GM18526 (cell line): Measurements from ENCODE around the gene SAFB2.

ENCODE experiments used
- POLR2A ChIP-seq: IDR thresholded peaks from 3 replicates; pipeline ENCODE4 v1.6.1; 2011; ENCODE audit not compliant: insufficient read length; ENCODE audit errors: extremely low read depth

The SAFB2 gene

GRCh38 chr19:5645409-5645808, 22.8 kb upstream of the SAFB2 start:
- TF ChIP-seq POLR2A: no peak

DNA sequence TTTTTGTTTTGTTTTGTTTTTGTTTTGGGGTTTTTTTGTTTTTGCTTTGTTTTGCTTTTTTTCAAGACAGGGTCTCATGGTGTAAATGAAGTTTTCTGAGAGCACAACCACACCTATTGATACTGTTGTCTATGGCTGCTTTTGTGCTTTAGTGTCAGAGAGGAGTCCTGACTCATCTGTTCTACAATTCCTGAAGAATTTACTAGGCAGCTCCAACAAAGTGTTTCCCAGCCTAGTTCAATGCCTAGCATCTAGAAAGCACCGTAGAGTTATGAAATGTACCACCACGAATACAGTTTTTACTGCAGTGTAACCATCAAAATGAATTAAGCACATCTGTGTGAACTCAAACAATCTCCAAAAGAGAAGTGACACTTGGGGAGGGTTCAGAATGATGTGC, 21.5 kb upstream of the SAFB2 start:
- no peak for TF ChIP-seq POLR2A

GRCh38 chr19:5643060-5643459, 20.5 kb upstream of the SAFB2 start:
- no peak for TF ChIP-seq POLR2A

DNA sequence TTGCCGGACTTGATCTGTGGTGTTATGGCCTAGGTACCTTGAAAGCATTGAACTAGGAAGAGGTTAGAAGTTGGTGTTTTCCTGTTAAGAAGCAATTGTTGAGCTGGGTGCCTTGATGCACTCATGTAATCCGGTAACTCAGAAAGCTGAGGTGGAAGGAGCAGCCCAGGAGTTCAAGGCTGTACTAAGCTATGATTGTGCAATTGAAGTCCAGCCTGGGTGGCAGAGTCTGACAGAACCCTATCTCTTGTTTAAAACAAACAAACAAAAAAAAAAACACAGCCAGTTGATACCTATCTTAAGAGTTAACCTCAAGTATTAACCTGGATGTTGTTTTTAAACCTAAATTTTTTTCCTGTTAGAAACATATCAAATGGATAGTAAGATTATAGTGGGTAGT, 19.6 kb upstream of the SAFB2 start:
- no peak for TF ChIP-seq POLR2A

DNA sequence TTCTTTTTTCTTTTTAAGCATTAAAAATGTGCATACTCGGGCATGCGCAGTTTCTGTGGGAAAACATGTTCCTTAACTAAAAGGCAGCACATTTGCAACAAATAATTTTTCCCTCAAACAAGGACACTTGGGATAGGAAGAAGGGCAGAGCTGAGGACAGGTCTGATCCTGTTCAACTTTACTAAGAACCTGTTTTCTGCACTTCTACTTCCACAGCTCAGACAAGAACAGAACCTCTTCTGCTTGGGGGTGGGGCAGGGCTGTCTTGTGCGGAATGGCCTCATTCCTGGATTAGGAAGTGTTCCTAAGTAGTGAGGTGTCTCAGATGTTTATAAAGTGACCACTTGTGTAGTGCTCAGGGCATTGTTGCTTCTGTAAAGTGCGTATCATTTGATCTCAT, 18.6 kb upstream of the SAFB2 start:
- no peak for TF ChIP-seq POLR2A

- no peak for TF ChIP-seq POLR2A
These were observed 15.4 kb upstream of the SAFB2 start for GRCh38 chr19:5637971-5638370.

DNA sequence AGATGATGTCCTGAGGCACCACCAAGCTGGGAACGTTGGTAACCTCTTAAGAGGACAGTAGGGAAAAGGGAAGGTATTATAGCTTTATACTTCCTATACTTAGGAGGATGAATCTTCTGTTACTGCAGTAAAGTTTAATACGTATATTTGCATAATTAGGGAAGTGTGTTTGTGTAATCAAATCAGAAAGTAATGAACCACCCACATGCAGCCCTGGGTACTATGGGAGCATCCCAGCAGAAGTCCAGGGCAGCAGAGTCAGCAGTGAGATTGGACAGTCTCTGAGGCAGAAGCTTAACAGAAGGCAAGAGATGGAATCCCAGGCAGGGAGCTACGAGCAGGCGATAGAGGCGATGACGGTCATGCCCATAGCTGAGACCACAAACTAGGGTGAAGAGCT, 12.9 kb upstream of the SAFB2 start:
- no peak for TF ChIP-seq POLR2A

GRCh38 chr19:5632657-5633056, 10.1 kb upstream of the SAFB2 start:
- TF ChIP-seq POLR2A: no peak

DNA sequence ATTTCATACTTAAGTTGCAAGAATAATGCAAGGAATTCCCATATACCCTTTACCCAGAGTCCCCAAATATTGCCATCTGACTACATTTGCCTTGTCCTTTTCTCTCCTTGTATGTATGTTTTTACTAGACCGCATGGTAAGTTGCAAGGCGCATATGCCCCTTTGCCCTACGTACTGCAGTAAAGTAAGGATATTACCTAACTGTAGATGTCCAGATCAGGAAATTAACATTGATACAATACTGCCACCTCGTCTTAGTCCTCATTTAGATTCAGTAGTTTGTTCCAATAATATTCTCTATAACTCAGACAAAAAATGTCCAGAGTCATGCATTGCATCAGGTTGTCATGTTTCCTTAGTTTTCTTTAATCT, 9.7 kb upstream of the SAFB2 start:
- no peak for TF ChIP-seq POLR2A

GRCh38 chr19:5631567-5632240, 9.1 kb upstream of the SAFB2 start:
- no peak for TF ChIP-seq POLR2A

GRCh38 chr19:5628919-5629481, 6.4 kb upstream of the SAFB2 start:
- TF ChIP-seq POLR2A: no peak

- TF ChIP-seq POLR2A: no peak
These were observed 5.9 kb upstream of the SAFB2 start for GRCh38 chr19:5628461-5628860.

DNA sequence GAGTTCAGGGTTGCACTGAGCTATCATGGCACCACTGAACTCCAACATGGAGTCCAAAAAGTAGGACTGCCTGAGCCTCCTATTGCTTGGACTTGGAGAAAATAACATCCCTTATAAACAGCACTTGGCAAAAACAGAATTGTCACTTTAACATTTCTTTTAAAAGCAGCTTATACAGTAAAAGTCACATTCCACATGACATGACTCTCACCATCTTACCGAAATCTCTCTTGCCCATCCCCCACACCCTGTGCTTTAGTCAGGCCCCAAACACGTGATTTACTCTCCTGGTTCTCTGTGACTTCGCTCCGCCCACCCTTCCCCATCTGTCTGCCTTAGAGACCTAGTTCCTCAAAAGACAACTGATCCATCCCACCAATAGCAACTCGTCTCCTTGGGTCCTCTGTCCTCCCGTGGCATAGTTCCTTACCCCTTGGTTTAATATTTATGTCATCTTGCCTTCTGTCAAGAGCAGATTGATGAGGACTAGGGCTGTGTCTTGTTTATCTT, 4.9 kb upstream of the SAFB2 start:
- no peak for TF ChIP-seq POLR2A

DNA sequence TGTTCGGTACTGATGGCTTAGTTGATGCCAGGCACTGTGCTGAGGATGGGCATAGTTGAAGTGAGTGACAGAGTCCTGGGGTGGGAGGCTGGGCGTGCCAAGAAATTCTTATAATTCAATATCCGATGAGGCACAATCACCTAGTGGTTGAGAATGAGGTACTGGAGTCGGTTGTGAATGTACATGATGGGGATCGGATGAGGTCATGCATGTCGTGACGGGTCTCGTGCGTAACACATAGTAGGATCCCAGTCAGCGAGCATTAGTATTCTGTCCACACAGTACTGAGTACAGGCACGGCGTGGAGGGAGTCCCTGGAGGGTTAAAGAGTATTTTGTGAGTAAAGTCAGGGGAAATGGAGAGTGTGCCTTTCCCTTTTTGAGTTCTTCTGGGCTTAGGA, 3.1 kb upstream of the SAFB2 start:
- TF ChIP-seq POLR2A: no peak

- TF ChIP-seq POLR2A: no peak
These were observed 2.2 kb upstream of the SAFB2 start for GRCh38 chr19:5624741-5625278.

DNA sequence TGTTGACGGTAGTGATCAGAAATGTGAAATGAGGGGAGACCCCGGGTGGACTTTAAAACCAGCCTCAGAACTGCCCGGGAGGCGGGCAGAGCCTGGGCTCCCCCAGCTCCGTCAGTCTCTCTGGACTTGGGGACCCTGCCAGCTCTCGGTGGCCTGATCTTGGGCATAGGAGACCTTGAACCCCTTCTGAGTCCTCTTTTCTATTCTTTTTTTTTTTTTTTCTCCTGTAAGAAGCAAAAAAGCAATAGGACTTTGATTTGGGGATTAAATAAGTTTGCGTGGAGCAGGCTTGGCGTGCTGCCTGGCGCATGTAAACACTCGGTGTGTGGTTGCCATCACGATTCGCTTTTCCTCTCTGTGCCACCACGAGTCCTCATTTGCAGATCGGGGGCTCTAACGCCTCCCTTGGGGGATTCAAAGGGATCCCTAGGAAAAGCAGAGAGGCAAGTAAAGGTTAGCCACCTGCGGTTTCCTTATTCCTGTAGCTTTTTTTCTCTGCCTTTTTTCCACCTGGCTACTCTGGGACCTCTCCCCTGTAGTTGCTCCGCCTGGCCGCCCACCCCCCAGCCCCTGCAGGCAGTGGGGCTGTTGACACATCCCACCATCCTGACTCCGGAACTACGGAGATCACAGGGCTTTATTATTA, 1.6 kb upstream of the SAFB2 start:
- TF ChIP-seq POLR2A: no peak
